ENCODE measurements around the gene FAT2. TPM values are rescaled to one million over a fixed set of nuclear protein-coding genes. Genes with fewer than 3 reads are reported as not detected.

The FAT2 gene
- total and polyA plus RNA-seq, 2 experiments from 2014 or later, result 0.06 to 0.59 TPM

DNA sequence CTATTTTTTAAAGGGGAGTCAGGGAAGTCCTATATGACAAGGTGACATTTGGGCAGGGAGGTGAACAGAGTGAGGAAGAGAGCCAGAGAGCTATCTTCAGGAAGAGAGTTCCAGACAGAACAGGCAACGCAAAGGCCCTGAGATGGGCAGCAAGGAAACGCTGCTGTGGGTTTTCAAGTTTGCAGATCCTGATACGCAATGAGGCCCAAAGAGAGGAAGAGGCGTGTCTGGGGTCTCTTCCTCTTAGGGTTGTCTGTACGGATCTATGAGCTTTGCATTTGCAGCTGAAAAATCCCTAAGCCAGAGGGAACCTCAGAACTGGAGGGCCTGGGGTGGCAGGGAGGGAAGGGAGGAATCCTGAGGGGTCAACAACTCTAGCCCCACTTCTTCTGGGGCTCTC is 13.6 kb downstream of the FAT2 start:
- no peaks in the 10 kb centered on the region for H3K36me3 Mint-ChIP-seq (ENCODE audit: low read depth)
- peaks cover 16% of the 10 kb centered on the region for H3K4me1 Mint-ChIP-seq
- Histone ChIP-seq H4K20me1 (replicated peaks; ENCODE audit: insufficient read depth) (no peaks in the 10 kb centered on the region), H3K79me2 (replicated peaks; ENCODE audit: insufficient read depth) (no peaks in the 10 kb centered on the region), H3K4me2 (no peak overlapping the region), H3K4me3 (no peak overlapping the region), H3K36me3 (ENCODE audit: insufficient read depth) (no peaks in the 10 kb centered on the region), H3K9me2 (ENCODE audit: insufficient read depth) (no peaks in the 10 kb centered on the region), H3F3A (replicated peaks; ENCODE audit: low read depth) (no peaks in the 10 kb centered on the region), H3K27ac (ENCODE audit: low read depth) (no peak overlapping the region), H3K4me1 (ENCODE audit: insufficient read depth) (no peaks in the 10 kb centered on the region), H3K27me3 (ENCODE audit: insufficient read depth) (no peaks in the 10 kb centered on the region), H2AFZ (0 out of 2 replicates have a peak overlapping the region, but pooled peaks have one; percentile 23)
- ATAC-seq, result no peak
- no peak for TF ChIP-seq ZNF114 (CRISPR knock-in tag; IDR thresholded peaks at IDR 0.05)
- TF ChIP-seq, protein P1, sequence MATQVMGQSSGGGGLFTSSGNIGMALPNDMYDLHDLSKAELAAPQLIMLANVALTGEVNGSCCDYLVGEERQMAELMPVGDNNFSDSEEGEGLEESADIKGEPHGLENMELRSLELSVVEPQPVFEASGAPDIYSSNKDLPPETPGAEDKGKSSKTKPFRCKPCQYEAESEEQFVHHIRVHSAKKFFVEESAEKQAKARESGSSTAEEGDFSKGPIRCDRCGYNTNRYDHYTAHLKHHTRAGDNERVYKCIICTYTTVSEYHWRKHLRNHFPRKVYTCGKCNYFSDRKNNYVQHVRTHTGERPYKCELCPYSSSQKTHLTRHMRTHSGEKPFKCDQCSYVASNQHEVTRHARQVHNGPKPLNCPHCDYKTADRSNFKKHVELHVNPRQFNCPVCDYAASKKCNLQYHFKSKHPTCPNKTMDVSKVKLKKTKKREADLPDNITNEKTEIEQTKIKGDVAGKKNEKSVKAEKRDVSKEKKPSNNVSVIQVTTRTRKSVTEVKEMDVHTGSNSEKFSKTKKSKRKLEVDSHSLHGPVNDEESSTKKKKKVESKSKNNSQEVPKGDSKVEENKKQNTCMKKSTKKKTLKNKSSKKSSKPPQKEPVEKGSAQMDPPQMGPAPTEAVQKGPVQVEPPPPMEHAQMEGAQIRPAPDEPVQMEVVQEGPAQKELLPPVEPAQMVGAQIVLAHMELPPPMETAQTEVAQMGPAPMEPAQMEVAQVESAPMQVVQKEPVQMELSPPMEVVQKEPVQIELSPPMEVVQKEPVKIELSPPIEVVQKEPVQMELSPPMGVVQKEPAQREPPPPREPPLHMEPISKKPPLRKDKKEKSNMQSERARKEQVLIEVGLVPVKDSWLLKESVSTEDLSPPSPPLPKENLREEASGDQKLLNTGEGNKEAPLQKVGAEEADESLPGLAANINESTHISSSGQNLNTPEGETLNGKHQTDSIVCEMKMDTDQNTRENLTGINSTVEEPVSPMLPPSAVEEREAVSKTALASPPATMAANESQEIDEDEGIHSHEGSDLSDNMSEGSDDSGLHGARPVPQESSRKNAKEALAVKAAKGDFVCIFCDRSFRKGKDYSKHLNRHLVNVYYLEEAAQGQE (IDR thresholded peaks at IDR 0.05; ENCODE audit: unreplicated experiment), result no peak
- no peak for TF ChIP-seq EZH2phosphoT487 (IDR thresholded peaks at IDR 0.05; ENCODE audit: unreplicated experiment)
- TF ChIP-seq, protein P2, sequence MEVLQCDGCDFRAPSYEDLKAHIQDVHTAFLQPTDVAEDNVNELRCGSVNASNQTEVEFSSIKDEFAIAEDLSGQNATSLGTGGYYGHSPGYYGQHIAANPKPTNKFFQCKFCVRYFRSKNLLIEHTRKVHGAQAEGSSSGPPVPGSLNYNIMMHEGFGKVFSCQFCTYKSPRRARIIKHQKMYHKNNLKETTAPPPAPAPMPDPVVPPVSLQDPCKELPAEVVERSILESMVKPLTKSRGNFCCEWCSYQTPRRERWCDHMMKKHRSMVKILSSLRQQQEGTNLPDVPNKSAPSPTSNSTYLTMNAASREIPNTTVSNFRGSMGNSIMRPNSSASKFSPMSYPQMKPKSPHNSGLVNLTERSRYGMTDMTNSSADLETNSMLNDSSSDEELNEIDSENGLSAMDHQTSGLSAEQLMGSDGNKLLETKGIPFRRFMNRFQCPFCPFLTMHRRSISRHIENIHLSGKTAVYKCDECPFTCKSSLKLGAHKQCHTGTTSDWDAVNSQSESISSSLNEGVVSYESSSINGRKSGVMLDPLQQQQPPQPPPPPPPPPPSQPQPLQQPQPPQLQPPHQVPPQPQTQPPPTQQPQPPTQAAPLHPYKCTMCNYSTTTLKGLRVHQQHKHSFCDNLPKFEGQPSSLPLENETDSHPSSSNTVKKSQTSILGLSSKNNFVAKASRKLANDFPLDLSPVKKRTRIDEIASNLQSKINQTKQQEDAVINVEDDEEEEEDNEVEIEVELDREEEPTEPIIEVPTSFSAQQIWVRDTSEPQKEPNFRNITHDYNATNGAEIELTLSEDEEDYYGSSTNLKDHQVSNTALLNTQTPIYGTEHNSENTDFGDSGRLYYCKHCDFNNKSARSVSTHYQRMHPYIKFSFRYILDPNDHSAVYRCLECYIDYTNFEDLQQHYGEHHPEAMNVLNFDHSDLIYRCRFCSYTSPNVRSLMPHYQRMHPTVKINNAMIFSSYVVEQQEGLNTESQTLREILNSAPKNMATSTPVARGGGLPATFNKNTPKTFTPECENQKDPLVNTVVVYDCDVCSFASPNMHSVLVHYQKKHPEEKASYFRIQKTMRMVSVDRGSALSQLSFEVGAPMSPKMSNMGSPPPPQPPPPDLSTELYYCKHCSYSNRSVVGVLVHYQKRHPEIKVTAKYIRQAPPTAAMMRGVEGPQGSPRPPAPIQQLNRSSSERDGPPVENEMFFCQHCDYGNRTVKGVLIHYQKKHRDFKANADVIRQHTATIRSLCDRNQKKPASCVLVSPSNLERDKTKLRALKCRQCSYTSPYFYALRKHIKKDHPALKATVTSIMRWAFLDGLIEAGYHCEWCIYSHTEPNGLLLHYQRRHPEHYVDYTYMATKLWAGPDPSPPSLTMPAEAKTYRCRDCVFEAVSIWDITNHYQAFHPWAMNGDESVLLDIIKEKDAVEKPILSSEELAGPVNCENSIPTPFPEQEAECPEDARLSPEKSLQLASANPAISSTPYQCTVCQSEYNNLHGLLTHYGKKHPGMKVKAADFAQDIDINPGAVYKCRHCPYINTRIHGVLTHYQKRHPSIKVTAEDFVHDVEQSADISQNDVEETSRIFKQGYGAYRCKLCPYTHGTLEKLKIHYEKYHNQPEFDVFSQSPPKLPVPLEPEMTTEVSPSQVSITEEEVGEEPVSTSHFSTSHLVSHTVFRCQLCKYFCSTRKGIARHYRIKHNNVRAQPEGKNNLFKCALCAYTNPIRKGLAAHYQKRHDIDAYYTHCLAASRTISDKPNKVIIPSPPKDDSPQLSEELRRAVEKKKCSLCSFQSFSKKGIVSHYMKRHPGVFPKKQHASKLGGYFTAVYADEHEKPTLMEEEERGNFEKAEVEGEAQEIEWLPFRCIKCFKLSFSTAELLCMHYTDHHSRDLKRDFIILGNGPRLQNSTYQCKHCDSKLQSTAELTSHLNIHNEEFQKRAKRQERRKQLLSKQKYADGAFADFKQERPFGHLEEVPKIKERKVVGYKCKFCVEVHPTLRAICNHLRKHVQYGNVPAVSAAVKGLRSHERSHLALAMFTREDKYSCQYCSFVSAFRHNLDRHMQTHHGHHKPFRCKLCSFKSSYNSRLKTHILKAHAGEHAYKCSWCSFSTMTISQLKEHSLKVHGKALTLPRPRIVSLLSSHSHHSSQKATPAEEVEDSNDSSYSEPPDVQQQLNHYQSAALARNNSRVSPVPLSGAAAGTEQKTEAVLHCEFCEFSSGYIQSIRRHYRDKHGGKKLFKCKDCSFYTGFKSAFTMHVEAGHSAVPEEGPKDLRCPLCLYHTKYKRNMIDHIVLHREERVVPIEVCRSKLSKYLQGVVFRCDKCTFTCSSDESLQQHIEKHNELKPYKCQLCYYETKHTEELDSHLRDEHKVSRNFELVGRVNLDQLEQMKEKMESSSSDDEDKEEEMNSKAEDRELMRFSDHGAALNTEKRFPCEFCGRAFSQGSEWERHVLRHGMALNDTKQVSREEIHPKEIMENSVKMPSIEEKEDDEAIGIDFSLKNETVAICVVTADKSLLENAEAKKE (CRISPR knock-in tag; IDR thresholded peaks at IDR 0.05), result no peak
- TF ChIP-seq JUNB (IDR thresholded peaks at IDR 0.05; ENCODE audit: unreplicated experiment), result no peak
- TF ChIP-seq STAT1 (IDR thresholded peaks at IDR 0.05; ENCODE audit: unreplicated experiment), result no peak
- TF ChIP-seq, protein P3, sequence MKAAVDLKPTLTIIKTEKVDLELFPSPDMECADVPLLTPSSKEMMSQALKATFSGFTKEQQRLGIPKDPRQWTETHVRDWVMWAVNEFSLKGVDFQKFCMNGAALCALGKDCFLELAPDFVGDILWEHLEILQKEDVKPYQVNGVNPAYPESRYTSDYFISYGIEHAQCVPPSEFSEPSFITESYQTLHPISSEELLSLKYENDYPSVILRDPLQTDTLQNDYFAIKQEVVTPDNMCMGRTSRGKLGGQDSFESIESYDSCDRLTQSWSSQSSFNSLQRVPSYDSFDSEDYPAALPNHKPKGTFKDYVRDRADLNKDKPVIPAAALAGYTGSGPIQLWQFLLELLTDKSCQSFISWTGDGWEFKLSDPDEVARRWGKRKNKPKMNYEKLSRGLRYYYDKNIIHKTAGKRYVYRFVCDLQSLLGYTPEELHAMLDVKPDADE (IDR thresholded peaks at IDR 0.05), result no peak
- TF ChIP-seq EZH2 (IDR thresholded peaks at IDR 0.05; ENCODE audit: low read depth, unreplicated experiment), result no peak
- H3K27ac Mint-ChIP-seq, result no peak overlapping the region
- no peak for DNase-seq (ENCODE audit: low spot score)
- no peak overlapping the region for H3K4me3 Mint-ChIP-seq
- H3K27me3 Mint-ChIP-seq (ENCODE audit: insufficient read depth, low read depth, poor library complexity), result peaks cover 3% of the 10 kb centered on the region
- H3K9me3 Mint-ChIP-seq, result no peaks in the 10 kb centered on the region
